Neural cell (in vitro differentiated cells): ENCODE results near the gene FAM229A. TPM values are rescaled to one million over a fixed set of nuclear protein-coding genes. Genes with fewer than 3 reads are reported as not detected.
A peak's percentile ranks its signal among the peaks of the same experiment; 100 is the strongest.

Experiments
- H2AFZ ChIP-seq: fragments of 200-600, 300-800 bp; sonication (generic), shearing (Covaris generic); 2 replicates; pipeline ENCODE4 v1.6.0; 2014; ENCODE audit warnings: low read depth, mild to moderate bottlenecking, antibody characterized with exemption, low read length, moderate library complexity
- H3F3A ChIP-seq: fragments of 200-600 bp; shearing (Covaris generic); 2 replicates; pipeline ENCODE4 v1.6.1; 2016; ENCODE audit warnings: mild to moderate bottlenecking, moderate library complexity, mixed read lengths, antibody characterized with exemption, low read length; ENCODE audit not compliant: insufficient read depth, poor library complexity, severe bottlenecking
- H3K27ac ChIP-seq: fragments of 200-600, 300-800 bp; sonication (generic), shearing (Covaris generic); 2 replicates; pipeline ENCODE4 v1.5.1; 2014; ENCODE audit warnings: mild to moderate bottlenecking, low read length, moderate library complexity
- H3K27me3 ChIP-seq: fragments of 300-800, 200-600 bp; sonication (generic), shearing (Covaris generic); 2 replicates; pipeline ENCODE4 v1.6.0; 2014; ENCODE audit warnings: mild to moderate bottlenecking, low read depth, low read length, moderate library complexity; ENCODE audit not compliant: insufficient read depth
- H3K36me3 ChIP-seq: fragments of 300-800, 200-600 bp; sonication (generic), shearing (Covaris generic); 2 replicates; pipeline ENCODE4 v1.5.1; 2014; ENCODE audit warnings: mild to moderate bottlenecking, antibody characterized with exemption, low read length, moderate library complexity; ENCODE audit not compliant: insufficient read depth
- H3K4me2 ChIP-seq: fragments of 300-800, 200-600 bp; sonication (generic), shearing (Covaris generic); 2 replicates; pipeline ENCODE4 v1.6.0; 2014; ENCODE audit warnings: mild to moderate bottlenecking, low read length
- H3K4me3 ChIP-seq: fragments of 300-800, 200-600 bp; sonication (generic), shearing (Covaris generic); 2 replicates; pipeline ENCODE4 v1.5.1; 2014; ENCODE audit warnings: mild to moderate bottlenecking, low read length, moderate library complexity
- H3K79me2 ChIP-seq: fragments of 200-600 bp; shearing (Covaris generic); replicated peaks from 2 replicates; pipeline ENCODE4 v1.6.0; 2014; ENCODE audit warnings: mild to moderate bottlenecking, low read length, moderate library complexity; ENCODE audit not compliant: insufficient read depth
- H3K9ac ChIP-seq: fragments of 300-800, 200-600 bp; sonication (generic), shearing (Covaris generic); 2 replicates; pipeline ENCODE4 v1.6.1; 2016; ENCODE audit warnings: mild to moderate bottlenecking, low read length, mixed read lengths
- H3K9me2 ChIP-seq: fragments of 200-600 bp; shearing (Covaris generic); 2 replicates; pipeline ENCODE4 v1.6.1; 2016; ENCODE audit warnings: mild to moderate bottlenecking, low read length, mixed read lengths; ENCODE audit not compliant: insufficient read depth
- H3K9me3 ChIP-seq: fragments of 200-600, 300-800 bp; sonication (generic), shearing (Covaris generic); 2 replicates; pipeline ENCODE4 v1.6.1; 2016; ENCODE audit warnings: mild to moderate bottlenecking, mixed run types, low read length, moderate library complexity, mixed read lengths
- H4K20me1 ChIP-seq: fragments of 200-600 bp; shearing (Covaris generic); 2 replicates; pipeline ENCODE4 v1.6.1; 2016; ENCODE audit warnings: mild to moderate bottlenecking, mixed run types; ENCODE audit not compliant: insufficient read depth
- EP300 ChIP-seq: fragments of 450-650 bp; conservative IDR thresholded peaks from 2 replicates; pipeline ENCODE4 v1.6.1; 2014; ENCODE audit warnings: antibody characterized with exemption, mild to moderate bottlenecking, moderate library complexity; ENCODE audit not compliant: poor library complexity, severe bottlenecking
- EZH2 ChIP-seq: fragments of 200-600, 300-800 bp; shearing (Covaris generic), sonication (generic); IDR thresholded peaks from 2 replicates; pipeline ENCODE4 v1.6.1; 2014; ENCODE audit warnings: antibody characterized with exemption, low read length, borderline replicate concordance, mild to moderate bottlenecking; ENCODE audit not compliant: insufficient read depth, poor library complexity, severe bottlenecking
- MXI1 ChIP-seq: fragments of 450-650 bp; conservative IDR thresholded peaks from 2 replicates; pipeline ENCODE4 v1.6.1; 2014; ENCODE audit warnings: antibody characterized with exemption, mild to moderate bottlenecking; ENCODE audit not compliant: poor library complexity, severe bottlenecking
- POLR2AphosphoS5 ChIP-seq: IDR thresholded peaks from 2 replicates; pipeline ENCODE4 v1.6.1; 2012
- RAD21 ChIP-seq: fragments of 450-650 bp; conservative IDR thresholded peaks from 2 replicates; pipeline ENCODE4 v1.6.1; 2014; ENCODE audit warnings: antibody characterized with exemption, mild to moderate bottlenecking, moderate library complexity
- SMC3 ChIP-seq: fragments of 450-650 bp; conservative IDR thresholded peaks from 2 replicates; pipeline ENCODE4 v1.6.1; 2014; ENCODE audit warnings: antibody characterized with exemption, mild to moderate bottlenecking, moderate library complexity; ENCODE audit not compliant: poor library complexity
- TAF1 ChIP-seq: IDR thresholded peaks from 2 replicates; pipeline ENCODE4 v1.6.1; 2012; ENCODE audit warnings: low read depth
- polyA plus RNA-seq: library from polyadenylated mRNA; depleted of rRNA; stranded (reverse); fragments of >200 nt; gene quantifications from 2 replicates; pipeline ENCODE4 v1.2.3, GENCODE V29; 2014
- TF ChIP-seq, protein P1 (sequence below): IDR thresholded peaks from 2 replicates; pipeline ENCODE4 v1.6.1; 2012; ENCODE audit warnings: borderline replicate concordance
- TF ChIP-seq, protein P2 (sequence below): fragments of 450-650 bp; IDR thresholded peaks from 2 replicates; pipeline ENCODE4 v1.5.1; 2014; ENCODE audit warnings: antibody characterized with exemption, mild to moderate bottlenecking, moderate library complexity; ENCODE audit not compliant: poor library complexity, severe bottlenecking

Gene FAM229A
- polyA plus RNA-seq, 1 donor from 2014 or later = 6.1 TPM

DNA sequence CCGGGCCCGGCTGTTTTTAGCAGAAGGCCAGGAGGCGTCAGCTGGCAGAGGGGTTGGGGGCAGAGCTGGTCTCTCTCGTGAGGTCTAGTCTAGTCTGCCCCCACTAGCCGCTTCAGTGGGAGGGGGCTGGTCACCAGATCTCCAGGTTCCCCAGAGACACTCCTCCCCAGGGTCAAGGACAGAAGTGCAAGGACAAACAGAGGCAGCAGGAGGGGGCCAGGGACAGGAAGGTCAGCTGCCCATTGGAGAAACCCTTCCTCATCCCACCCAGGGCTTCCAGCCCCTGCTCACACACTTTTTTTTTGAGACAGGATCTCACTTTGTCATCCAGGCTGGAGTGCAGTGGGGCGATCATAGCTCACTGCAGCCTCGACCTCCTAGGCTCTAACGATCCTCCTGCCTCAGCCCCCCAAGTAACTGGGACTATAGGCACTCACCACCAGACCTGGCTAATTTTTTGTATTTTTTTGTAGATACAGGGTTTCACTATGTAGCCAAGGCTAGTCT is 10.0 kb downstream of the FAM229A start:
- no peaks in the 10 kb centered on the region for H3K9me2 ChIP-seq
- TF ChIP-seq SMC3 (no peak), MXI1 (no peak), EP300 (no peak), RAD21 (no peak), POLR2AphosphoS5 (no peak), EZH2 (no peak), TAF1 (no peak)
- TF ChIP-seq, protein P1, sequence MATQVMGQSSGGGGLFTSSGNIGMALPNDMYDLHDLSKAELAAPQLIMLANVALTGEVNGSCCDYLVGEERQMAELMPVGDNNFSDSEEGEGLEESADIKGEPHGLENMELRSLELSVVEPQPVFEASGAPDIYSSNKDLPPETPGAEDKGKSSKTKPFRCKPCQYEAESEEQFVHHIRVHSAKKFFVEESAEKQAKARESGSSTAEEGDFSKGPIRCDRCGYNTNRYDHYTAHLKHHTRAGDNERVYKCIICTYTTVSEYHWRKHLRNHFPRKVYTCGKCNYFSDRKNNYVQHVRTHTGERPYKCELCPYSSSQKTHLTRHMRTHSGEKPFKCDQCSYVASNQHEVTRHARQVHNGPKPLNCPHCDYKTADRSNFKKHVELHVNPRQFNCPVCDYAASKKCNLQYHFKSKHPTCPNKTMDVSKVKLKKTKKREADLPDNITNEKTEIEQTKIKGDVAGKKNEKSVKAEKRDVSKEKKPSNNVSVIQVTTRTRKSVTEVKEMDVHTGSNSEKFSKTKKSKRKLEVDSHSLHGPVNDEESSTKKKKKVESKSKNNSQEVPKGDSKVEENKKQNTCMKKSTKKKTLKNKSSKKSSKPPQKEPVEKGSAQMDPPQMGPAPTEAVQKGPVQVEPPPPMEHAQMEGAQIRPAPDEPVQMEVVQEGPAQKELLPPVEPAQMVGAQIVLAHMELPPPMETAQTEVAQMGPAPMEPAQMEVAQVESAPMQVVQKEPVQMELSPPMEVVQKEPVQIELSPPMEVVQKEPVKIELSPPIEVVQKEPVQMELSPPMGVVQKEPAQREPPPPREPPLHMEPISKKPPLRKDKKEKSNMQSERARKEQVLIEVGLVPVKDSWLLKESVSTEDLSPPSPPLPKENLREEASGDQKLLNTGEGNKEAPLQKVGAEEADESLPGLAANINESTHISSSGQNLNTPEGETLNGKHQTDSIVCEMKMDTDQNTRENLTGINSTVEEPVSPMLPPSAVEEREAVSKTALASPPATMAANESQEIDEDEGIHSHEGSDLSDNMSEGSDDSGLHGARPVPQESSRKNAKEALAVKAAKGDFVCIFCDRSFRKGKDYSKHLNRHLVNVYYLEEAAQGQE = no peak
- TF ChIP-seq, protein P2, sequence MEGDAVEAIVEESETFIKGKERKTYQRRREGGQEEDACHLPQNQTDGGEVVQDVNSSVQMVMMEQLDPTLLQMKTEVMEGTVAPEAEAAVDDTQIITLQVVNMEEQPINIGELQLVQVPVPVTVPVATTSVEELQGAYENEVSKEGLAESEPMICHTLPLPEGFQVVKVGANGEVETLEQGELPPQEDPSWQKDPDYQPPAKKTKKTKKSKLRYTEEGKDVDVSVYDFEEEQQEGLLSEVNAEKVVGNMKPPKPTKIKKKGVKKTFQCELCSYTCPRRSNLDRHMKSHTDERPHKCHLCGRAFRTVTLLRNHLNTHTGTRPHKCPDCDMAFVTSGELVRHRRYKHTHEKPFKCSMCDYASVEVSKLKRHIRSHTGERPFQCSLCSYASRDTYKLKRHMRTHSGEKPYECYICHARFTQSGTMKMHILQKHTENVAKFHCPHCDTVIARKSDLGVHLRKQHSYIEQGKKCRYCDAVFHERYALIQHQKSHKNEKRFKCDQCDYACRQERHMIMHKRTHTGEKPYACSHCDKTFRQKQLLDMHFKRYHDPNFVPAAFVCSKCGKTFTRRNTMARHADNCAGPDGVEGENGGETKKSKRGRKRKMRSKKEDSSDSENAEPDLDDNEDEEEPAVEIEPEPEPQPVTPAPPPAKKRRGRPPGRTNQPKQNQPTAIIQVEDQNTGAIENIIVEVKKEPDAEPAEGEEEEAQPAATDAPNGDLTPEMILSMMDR = no peak
- H3K36me3 ChIP-seq = no peaks in the 10 kb centered on the region
- no peaks in the 10 kb centered on the region for H3K79me2 ChIP-seq
- peak overlapping the region; percentile 78 for H3K9ac ChIP-seq
- H3K27me3 ChIP-seq = no peaks in the 10 kb centered on the region
- H4K20me1 ChIP-seq = no peaks in the 10 kb centered on the region
- peak overlapping the region; percentile 40 for H3K27ac ChIP-seq
- H3K4me2 ChIP-seq = peak overlapping the region; percentile 64
- no peak overlapping the region for H2AFZ ChIP-seq
- H3K9me3 ChIP-seq = no peaks in the 10 kb centered on the region
- peak overlapping the region; percentile 72 for H3K4me3 ChIP-seq
- H3F3A ChIP-seq = no peaks in the 10 kb centered on the region

DNA sequence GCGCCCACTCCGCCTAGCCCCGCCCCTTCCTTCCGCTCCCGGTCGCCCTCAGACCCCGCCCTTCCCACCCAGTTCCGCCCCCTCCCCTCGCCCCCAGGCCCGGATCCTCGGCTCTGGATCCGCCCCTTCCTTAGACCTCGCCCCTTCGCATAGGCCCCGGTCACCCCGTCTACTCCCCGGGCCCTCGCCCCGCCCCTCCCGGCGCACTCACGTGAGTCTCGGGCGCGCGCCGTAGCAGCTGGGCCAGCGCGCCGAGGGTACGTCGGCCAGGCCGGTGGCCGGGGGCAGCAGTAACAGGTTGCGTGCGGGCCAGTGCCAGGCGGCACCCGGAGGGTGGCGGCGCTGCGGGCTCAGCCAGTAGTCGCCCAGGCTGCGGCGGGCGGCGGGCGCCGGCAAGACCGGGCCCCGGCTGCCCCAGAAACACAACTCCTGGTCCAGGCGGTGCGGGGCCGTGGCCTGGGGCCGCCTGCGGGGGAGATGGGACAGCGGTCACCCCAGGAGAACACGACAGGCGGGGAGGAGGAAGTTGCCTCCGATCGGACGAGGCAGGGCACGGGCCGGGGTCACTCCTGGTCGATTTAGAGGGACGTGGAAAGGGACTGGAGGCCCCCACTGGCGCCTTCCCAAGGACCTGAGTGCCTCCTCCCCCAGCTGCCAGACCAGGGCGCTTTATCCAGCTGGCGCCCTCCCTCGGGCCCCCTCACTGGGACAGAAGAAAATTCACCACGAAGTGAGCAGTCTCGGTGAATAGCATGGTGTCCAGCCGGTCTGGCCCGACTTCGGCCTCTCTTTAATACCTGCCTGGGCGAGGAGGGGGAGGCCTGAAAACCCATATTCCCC is 10.7 kb downstream of the FAM229A start:
- peak overlapping the region; percentile 24 for H2AFZ ChIP-seq
- no peaks in the 10 kb centered on the region for H3F3A ChIP-seq
- H3K9ac ChIP-seq = peak overlapping the region; percentile 78
- peak overlapping the region; percentile 64 for H3K4me2 ChIP-seq
- TF ChIP-seq MXI1 (peak; percentile 73), RAD21 (peak; percentile 34), EZH2 (no peak), EP300 (no peak), SMC3 (peak; percentile 51), TAF1 (no peak), POLR2AphosphoS5 (peak; percentile 94)
- TF ChIP-seq, protein P2 = no peak
- TF ChIP-seq, protein P1 = no peak
- H3K4me3 ChIP-seq = peak overlapping the region; percentile 72
- H4K20me1 ChIP-seq = no peaks in the 10 kb centered on the region
- no peaks in the 10 kb centered on the region for H3K27me3 ChIP-seq
- H3K9me2 ChIP-seq = no peaks in the 10 kb centered on the region
- no peaks in the 10 kb centered on the region for H3K79me2 ChIP-seq
- H3K27ac ChIP-seq = peak overlapping the region; percentile 64
- H3K9me3 ChIP-seq = no peaks in the 10 kb centered on the region
- H3K36me3 ChIP-seq = no peaks in the 10 kb centered on the region
